ENCODE data around the gene CCDC15.
A peak's percentile ranks its signal among the peaks of the same experiment; 100 is the strongest.

DNA sequence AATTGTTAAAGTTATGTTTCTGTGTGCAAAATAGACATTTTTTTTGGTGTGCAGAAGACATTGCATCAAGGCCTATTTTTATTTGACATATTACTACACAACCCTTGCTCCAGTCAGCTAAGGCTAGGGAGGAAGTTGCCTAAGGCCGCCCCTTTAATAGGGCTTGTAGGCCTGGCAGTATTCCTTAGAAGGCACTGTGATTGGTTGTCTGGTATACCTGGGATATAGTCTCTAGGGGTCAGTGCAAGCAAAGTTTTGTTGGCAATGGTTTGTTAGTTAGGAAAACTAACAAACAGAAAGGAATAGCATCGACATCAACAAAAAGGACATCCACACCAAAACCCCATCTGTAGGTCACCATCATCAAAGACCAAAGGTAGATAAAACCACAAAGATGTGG lies 16.9 kb downstream of the CCDC15 start:
- TF ChIP-seq, protein P1, sequence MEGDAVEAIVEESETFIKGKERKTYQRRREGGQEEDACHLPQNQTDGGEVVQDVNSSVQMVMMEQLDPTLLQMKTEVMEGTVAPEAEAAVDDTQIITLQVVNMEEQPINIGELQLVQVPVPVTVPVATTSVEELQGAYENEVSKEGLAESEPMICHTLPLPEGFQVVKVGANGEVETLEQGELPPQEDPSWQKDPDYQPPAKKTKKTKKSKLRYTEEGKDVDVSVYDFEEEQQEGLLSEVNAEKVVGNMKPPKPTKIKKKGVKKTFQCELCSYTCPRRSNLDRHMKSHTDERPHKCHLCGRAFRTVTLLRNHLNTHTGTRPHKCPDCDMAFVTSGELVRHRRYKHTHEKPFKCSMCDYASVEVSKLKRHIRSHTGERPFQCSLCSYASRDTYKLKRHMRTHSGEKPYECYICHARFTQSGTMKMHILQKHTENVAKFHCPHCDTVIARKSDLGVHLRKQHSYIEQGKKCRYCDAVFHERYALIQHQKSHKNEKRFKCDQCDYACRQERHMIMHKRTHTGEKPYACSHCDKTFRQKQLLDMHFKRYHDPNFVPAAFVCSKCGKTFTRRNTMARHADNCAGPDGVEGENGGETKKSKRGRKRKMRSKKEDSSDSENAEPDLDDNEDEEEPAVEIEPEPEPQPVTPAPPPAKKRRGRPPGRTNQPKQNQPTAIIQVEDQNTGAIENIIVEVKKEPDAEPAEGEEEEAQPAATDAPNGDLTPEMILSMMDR (conservative IDR thresholded peaks at IDR 0.05 in 1 of 2, IDR thresholded peaks at IDR 0.05 in 1 of 2; ENCODE audit: extremely low read depth in 1 of 2, insufficient read depth in 1 of 2, low read depth in 1 of 2, low read length in 2 of 2), result peak; percentile 10 to 49
- TF ChIP-seq EZH2 (IDR thresholded peaks at IDR 0.05; ENCODE audit: borderline replicate concordance, low read length), result no peak

Data from mammary epithelial cell (primary cell).